K562 (cell line): Measurements from ENCODE around the gene DNAJC15. TPM values are rescaled to one million over a fixed set of nuclear protein-coding genes. Genes with fewer than 3 reads are reported as not detected.

Experiments
- ATAC-seq: fragments of 200-7000 bp; cut with Tn5 transposase; 3 replicates; pipeline ENCODE4 v1.9.1; 2020; ENCODE audit warnings: moderate library complexity
- BruUV-seq: library from RNA; stranded (reverse); fragments of 400-500 nt; replicated peaks from 2 replicates; lab custom pipeline; 2021; lab: Mats Ljungman, UMichigan
- CTCF ChIA-PET: fragments of 300-600 bp; formaldehyde crosslinking; extraction: SDS; loops from one replicate; lab custom pipeline; 2021; ENCODE audit warnings: low intra/inter-chr PET ratio; lab: Yijun Ruan, JAX
- POLR2A ChIA-PET: fragments of 300-600, 350-650 bp; sonication (Branson Sonifier 250); formaldehyde crosslinking; extraction: SDS; loops from one replicate; lab custom pipeline; 2021; ENCODE audit warnings: antibody characterized with exemption, inconsistent platforms; lab: Yijun Ruan, JAX
- DNase-seq, 4 experiments: peaks; one replicate each; pipeline versions ENCODE4 v3.0.0 to v3.0.0-alpha.2; 2011 to 2018; ENCODE audit warnings: low spot score in 3 of 4, mixed read lengths in 3 of 4; ENCODE audit errors: extremely low read depth in 1 of 4
- FAIRE-seq: peaks from 2 replicates; lab custom pipeline; 2011; peaks lifted over from hg19 to GRCh38; lab: Jason Lieb, UNC
- H2AFZ ChIP-seq: 2 replicates; pipeline ENCODE4 v1.6.0; 2011; ENCODE audit warnings: low read depth, low read length, control low read depth, inconsistent platforms
- H3K27ac ChIP-seq: fragments of 200-600 bp; 3 replicates; pipeline ENCODE4 v1.8.0; 2011; ENCODE audit warnings: low read depth, mild to moderate bottlenecking, control low read depth, inconsistent platforms, low read length, moderate library complexity, mixed read lengths; ENCODE audit errors: extremely low read depth
- H3K27me3 ChIP-seq, 2 experiments: fragments of 300-600 bp in 1 of 2; 2 replicates in 1 of 2; 3 replicates in 1 of 2; pipeline versions ENCODE4 v1.6.0 to v1.8.0; 2011; ENCODE audit warnings: inconsistent platforms in 2 of 2, low read length in 2 of 2, mild to moderate bottlenecking in 1 of 2, mixed read lengths in 1 of 2, moderate library complexity in 1 of 2; ENCODE audit not compliant: control insufficient read depth in 2 of 2, insufficient read depth in 2 of 2
- H3K36me3 ChIP-seq: fragments of 300-600 bp; 3 replicates; pipeline ENCODE4 v1.8.0; 2011; ENCODE audit warnings: mild to moderate bottlenecking, low read length, inconsistent platforms; ENCODE audit not compliant: control insufficient read depth, insufficient read depth
- H3K4me1 ChIP-seq, 2 experiments: fragments of 200-600 bp in 1 of 2; replicated peaks in 1 of 2; 2 replicates in 1 of 2; 3 replicates in 1 of 2; pipeline versions ENCODE4 v1.5.1 to v1.8.0; 2011; ENCODE audit warnings: inconsistent platforms in 2 of 2, low read length in 2 of 2, mild to moderate bottlenecking in 1 of 2, mixed read lengths in 1 of 2, moderate library complexity in 1 of 2; ENCODE audit not compliant: control insufficient read depth in 2 of 2, insufficient read depth in 2 of 2
- H3K4me2 ChIP-seq: 2 replicates; pipeline ENCODE4 v1.6.1; 2011; ENCODE audit warnings: low read length, control low read depth, inconsistent platforms, mixed read lengths; ENCODE audit not compliant: insufficient read depth
- H3K4me3 ChIP-seq: fragments of 200-600 bp; sonication (generic), shearing (Covaris generic); 2 replicates; pipeline ENCODE4 v1.5.1; 2016; ENCODE audit warnings: control low read depth, inconsistent platforms
- H3K79me2 ChIP-seq: fragments of 200-600 bp; 3 replicates; pipeline ENCODE4 v1.8.0; 2011; ENCODE audit warnings: low read length, inconsistent platforms; ENCODE audit not compliant: control insufficient read depth, insufficient read depth
- H3K9ac ChIP-seq, 2 experiments: 2 replicates each; pipeline versions ENCODE4 v1.6.0 to v1.6.1; 2011; ENCODE audit warnings: low read depth in 2 of 2, low read length in 2 of 2, control low read depth in 1 of 2, inconsistent platforms in 1 of 2, mild to moderate bottlenecking in 1 of 2, mixed read lengths in 1 of 2; ENCODE audit not compliant: insufficient read depth in 1 of 2
- H3K9me1 ChIP-seq: one replicate; pipeline ENCODE4 v1.6.0; 2011; ENCODE audit warnings: inconsistent platforms, mild to moderate bottlenecking, low read length, moderate library complexity; ENCODE audit not compliant: control insufficient read depth, insufficient read depth
- H3K9me3 ChIP-seq: replicated peaks from 2 replicates; pipeline ENCODE4 v1.5.1; 2011; ENCODE audit warnings: low read depth, low read length, inconsistent platforms; ENCODE audit not compliant: control insufficient read depth, insufficient read depth
- H4K20me1 ChIP-seq: replicated peaks from 2 replicates; pipeline ENCODE4 v1.6.1; 2011; ENCODE audit warnings: low read length, inconsistent platforms, mixed read lengths; ENCODE audit not compliant: control insufficient read depth, insufficient read depth
- MBD1 ChIP-seq: fragments of 250-450 bp; sonication (Bioruptor Pico); IDR thresholded peaks from 2 replicates; pipeline ENCODE4 v1.8.0; 2022; ENCODE audit warnings: inconsistent platforms
- PURB ChIP-seq: sonication (generic); formaldehyde crosslinking; IDR thresholded peaks from 2 replicates; pipeline ENCODE4 v1.9.0; 2021; ENCODE audit warnings: low read depth, mild to moderate bottlenecking, missing genetic modification reagents
- RBM34 ChIP-seq: fragments of 200-400 bp; formaldehyde crosslinking; IDR thresholded peaks from 2 replicates; pipeline ENCODE4 v1.6.1; 2018; ENCODE audit warnings: low read length, borderline replicate concordance; ENCODE audit not compliant: insufficient read depth
- SIX5 ChIP-seq, 2 experiments: IDR thresholded peaks; 2 replicates each; pipeline ENCODE4 v1.6.1; 2011; ENCODE audit warnings: low read length in 2 of 2, borderline replicate concordance in 1 of 2, low read depth in 1 of 2, mild to moderate bottlenecking in 1 of 2, moderate library complexity in 1 of 2; ENCODE audit not compliant: insufficient read depth in 1 of 2
- SMC3 ChIP-seq: conservative IDR thresholded peaks from 2 replicates; pipeline ENCODE4 v1.6.1; 2011; ENCODE audit warnings: low read depth, low read length, improper control_type of control experiment; ENCODE audit not compliant: insufficient read depth
- THAP7 ChIP-seq: fragments of 250-450 bp; sonication (Bioruptor Pico); IDR thresholded peaks from 2 replicates; pipeline ENCODE4 v1.5.0; 2021
- ZNF133 ChIP-seq: fragments of 250-450 bp; sonication (Bioruptor Pico); IDR thresholded peaks from 2 replicates; pipeline ENCODE4 v1.4.0; 2020; ENCODE audit warnings: mild to moderate bottlenecking
- ZNF311 ChIP-seq: fragments of 250-450 bp; sonication (Bioruptor Pico); IDR thresholded peaks from 2 replicates; pipeline ENCODE4 v1.4.0; 2020; ENCODE audit warnings: mild to moderate bottlenecking, moderate library complexity
- ZNF785 ChIP-seq: fragments of 250-450 bp; sonication (Bioruptor Pico); IDR thresholded peaks from 2 replicates; pipeline ENCODE4 v1.4.0; 2020; ENCODE audit warnings: mild to moderate bottlenecking
- WGBS: fragments of 100-300 bp; shearing (Covaris generic); methylation state at CpG from one replicate; pipeline ENCODE4 v1.1.6; 2016; ENCODE audit warnings: low coverage, mixed read lengths; ENCODE audit not compliant: insufficient coverage; ENCODE audit errors: missing lambda C conversion rate; 5-methylcytosine and 5-hydroxymethylcytosine counted together
- in situ Hi-C: fragments of 300-500 bp; cut with MboI; formaldehyde crosslinking; loops from 4 replicates; pipeline ENCODE4 v1.15.0; 2018; ENCODE audit warnings: inconsistent platforms, mixed read lengths
- intact Hi-C: fragments of 100-400 bp; cut with micrococcal nuclease; formaldehyde crosslinking; loops from 2 replicates; pipeline ENCODE4 v1.14.2; 2022
- polyA plus RNA-seq, 8 experiments: library from polyadenylated mRNA; depleted of rRNA in 4 of 8; stranded (reverse) in 5 of 8; unstranded in 3 of 8; fragments of >200 nt; fragmentation: Nextera tagmentation in 2 of 8; fragmentation: Illumina TruSeq in 1 of 8; extraction: Ambion mirVana in 2 of 8; extraction: Trizol in 1 of 8; gene quantifications; 2 replicates each; pipeline versions ENCODE4 v1.2.1 to v1.2.3, GENCODE V29; 2011 to 2014; ENCODE audit warnings: inconsistent platforms in 1 of 8, missing spikeins in 1 of 8
- total RNA-seq, 7 experiments: library from RNA; depleted of rRNA in 6 of 7; stranded (reverse); fragments of >200 nt in 6 of 7; fragmentation: Illumina TruSeq in 2 of 7; extraction: Trizol in 2 of 7; gene quantifications; 2 replicates each; pipeline versions ENCODE4 v1.2.1 to v1.2.3, GENCODE V29; 2011 to 2021; ENCODE audit warnings: low replicate concordance in 1 of 7
- TF ChIP-seq, protein P1 (sequence below), 2 experiments: fragments of 150-350 bp in 1 of 2; IDR thresholded peaks; 2 replicates each; pipeline ENCODE4 v1.6.1; 2012 to 2016; ENCODE audit warnings: low read depth in 2 of 2, low read length in 2 of 2, mild to moderate bottlenecking in 1 of 2, moderate library complexity in 1 of 2
- TF ChIP-seq, protein P2 (sequence below): fragments of 250-450 bp; sonication (Bioruptor Pico); IDR thresholded peaks from 2 replicates; pipeline ENCODE4 v1.4.0; 2020; ENCODE audit warnings: mild to moderate bottlenecking

Gene DNAJC15
- total and polyA plus RNA-seq, 9 of the 15 experiments (the other 6 are each of a cell fraction or from before 2014, with no cell fraction given), result 0.47 to 3.8 (median 1.0) TPM

GRCh38 chr13:43089912-43090498, 66.6 kb downstream of the DNAJC15 start:
- Histone ChIP-seq H3K4me1 (no peaks in the 10 kb centered on the region), H3K79me2 (no peaks in the 10 kb centered on the region), H3K27ac (no peak overlapping the region), H3K36me3 (no peaks in the 10 kb centered on the region), H3K9ac (no peak overlapping the region), H3K4me2 (no peak overlapping the region), H3K4me3 (no peak overlapping the region), H3K27me3 (no peaks in the 10 kb centered on the region), H4K20me1 (no peaks in the 10 kb centered on the region), H2AFZ (no peak overlapping the region), H3K9me3 (no peaks in the 10 kb centered on the region), H3K9me1 (no peaks in the 10 kb centered on the region)
- ChIA-PET CTCF (no interaction called here), POLR2A (no interaction called here)
- 20% methylated on average over 1 of the region's 1 CpG for WGBS
- intact Hi-C loops (loop anchor here (5.0 kb wide), 1 partner anchor 712 kb away; no protein-coding TSS in a partner anchor), in situ Hi-C loops (no loop called here)
- ATAC-seq (no peak), DNase-seq (no peak), FAIRE-seq (no peak)
- TF ChIP-seq SIX5 (IDR thresholded peaks at IDR 0.05; ENCODE audit: borderline replicate concordance in 1 of 2, insufficient read depth in 1 of 2, low read depth in 1 of 2, low read length in 2 of 2), result no peak
- TF ChIP-seq, protein P1, sequence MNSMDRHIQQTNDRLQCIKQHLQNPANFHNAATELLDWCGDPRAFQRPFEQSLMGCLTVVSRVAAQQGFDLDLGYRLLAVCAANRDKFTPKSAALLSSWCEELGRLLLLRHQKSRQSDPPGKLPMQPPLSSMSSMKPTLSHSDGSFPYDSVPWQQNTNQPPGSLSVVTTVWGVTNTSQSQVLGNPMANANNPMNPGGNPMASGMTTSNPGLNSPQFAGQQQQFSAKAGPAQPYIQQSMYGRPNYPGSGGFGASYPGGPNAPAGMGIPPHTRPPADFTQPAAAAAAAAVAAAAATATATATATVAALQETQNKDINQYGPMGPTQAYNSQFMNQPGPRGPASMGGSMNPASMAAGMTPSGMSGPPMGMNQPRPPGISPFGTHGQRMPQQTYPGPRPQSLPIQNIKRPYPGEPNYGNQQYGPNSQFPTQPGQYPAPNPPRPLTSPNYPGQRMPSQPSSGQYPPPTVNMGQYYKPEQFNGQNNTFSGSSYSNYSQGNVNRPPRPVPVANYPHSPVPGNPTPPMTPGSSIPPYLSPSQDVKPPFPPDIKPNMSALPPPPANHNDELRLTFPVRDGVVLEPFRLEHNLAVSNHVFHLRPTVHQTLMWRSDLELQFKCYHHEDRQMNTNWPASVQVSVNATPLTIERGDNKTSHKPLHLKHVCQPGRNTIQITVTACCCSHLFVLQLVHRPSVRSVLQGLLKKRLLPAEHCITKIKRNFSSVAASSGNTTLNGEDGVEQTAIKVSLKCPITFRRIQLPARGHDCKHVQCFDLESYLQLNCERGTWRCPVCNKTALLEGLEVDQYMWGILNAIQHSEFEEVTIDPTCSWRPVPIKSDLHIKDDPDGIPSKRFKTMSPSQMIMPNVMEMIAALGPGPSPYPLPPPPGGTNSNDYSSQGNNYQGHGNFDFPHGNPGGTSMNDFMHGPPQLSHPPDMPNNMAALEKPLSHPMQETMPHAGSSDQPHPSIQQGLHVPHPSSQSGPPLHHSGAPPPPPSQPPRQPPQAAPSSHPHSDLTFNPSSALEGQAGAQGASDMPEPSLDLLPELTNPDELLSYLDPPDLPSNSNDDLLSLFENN (IDR thresholded peaks at IDR 0.05; ENCODE audit: low read depth in 2 of 2, low read length in 2 of 2), result no peak
- no peak for TF ChIP-seq ZNF311 (CRISPR knock-in tag)
- TF ChIP-seq RBM34, result no peak
- TF ChIP-seq, protein P2, sequence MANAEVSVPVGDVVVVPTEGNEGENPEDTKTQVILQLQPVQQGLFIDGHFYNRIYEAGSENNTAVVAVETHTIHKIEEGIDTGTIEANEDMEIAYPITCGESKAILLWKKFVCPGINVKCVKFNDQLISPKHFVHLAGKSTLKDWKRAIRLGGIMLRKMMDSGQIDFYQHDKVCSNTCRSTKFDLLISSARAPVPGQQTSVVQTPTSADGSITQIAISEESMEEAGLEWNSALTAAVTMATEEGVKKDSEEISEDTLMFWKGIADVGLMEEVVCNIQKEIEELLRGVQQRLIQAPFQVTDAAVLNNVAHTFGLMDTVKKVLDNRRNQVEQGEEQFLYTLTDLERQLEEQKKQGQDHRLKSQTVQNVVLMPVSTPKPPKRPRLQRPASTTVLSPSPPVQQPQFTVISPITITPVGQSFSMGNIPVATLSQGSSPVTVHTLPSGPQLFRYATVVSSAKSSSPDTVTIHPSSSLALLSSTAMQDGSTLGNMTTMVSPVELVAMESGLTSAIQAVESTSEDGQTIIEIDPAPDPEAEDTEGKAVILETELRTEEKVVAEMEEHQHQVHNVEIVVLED, result no peak
- TF ChIP-seq ZNF133, result no peak
- TF ChIP-seq ZNF785 (CRISPR knock-in tag), result no peak
- TF ChIP-seq THAP7, result no peak
- no peak for TF ChIP-seq MBD1 (CRISPR knock-in tag)
- no peak for TF ChIP-seq PURB (CRISPR knock-in tag)
- no peak for TF ChIP-seq SMC3
- no TSS peak for BruUV-seq
